Panc1 (cell line): ENCODE measurements around the gene ZNF433.

Source experiments
- CTCF ChIP-seq: fragments of 450-650 bp; IDR thresholded peaks from 2 replicates; pipeline ENCODE4 v1.5.1; 2017; ENCODE audit warnings: mild to moderate bottlenecking
- POLR2AphosphoS5 ChIP-seq: IDR thresholded peaks from 2 replicates; pipeline ENCODE4 v1.6.1; 2012; ENCODE audit warnings: mild to moderate bottlenecking, low read depth, low read length, moderate library complexity
- TCF7L2 ChIP-seq: IDR thresholded peaks from 2 replicates; pipeline ENCODE4 v1.6.1; 2011; ENCODE audit warnings: mild to moderate bottlenecking, low read depth, low read length, inconsistent platforms

GRCh38 chr19:12047868-12048267, 12.4 kb upstream of the ZNF433 start:
- TF ChIP-seq TCF7L2, result no peak
- no peak for TF ChIP-seq CTCF
- no peak for TF ChIP-seq POLR2AphosphoS5
